NCI-H2081 treated with DMSO at 0.1 percent for 48 hours (cell line): Measurements from ENCODE around the gene VTI1B.

Source experiments
- DNase-seq: peaks from one replicate; lab custom pipeline; 2025; lab: John Stamatoyannopoulos, UW

Gene VTI1B

GRCh38 chr14:67675219-67675582, 769 bp upstream of the VTI1B start:
- DNase-seq, result no peak

GRCh38 chr14:67674139-67674479, 323 bp downstream of the VTI1B start:
- DNase-seq, result no peak

- DNase-seq, result no peak
Measured at GRCh38 chr14:67673451-67673850, 981 bp downstream of the VTI1B start.

GRCh38 chr14:67668559-67668958, 5.9 kb downstream of the VTI1B start:
- DNase-seq, result no peak

- peak; percentile 7 for DNase-seq
Measured at GRCh38 chr14:67666750-67667449, 7.5 kb downstream of the VTI1B start.

- DNase-seq, result no peak
Measured at GRCh38 chr14:67665868-67666267, 8.6 kb downstream of the VTI1B start.

- no peak for DNase-seq
Measured at GRCh38 chr14:67663633-67664032, 10.8 kb downstream of the VTI1B start.

- no peak for DNase-seq
Measured at GRCh38 chr14:67653651-67654280, 20.7 kb downstream of the VTI1B start.

- DNase-seq, result no peak
Measured at GRCh38 chr14:67652189-67652588, 22.2 kb downstream of the VTI1B start.

GRCh38 chr14:67650694-67651093, 23.7 kb downstream of the VTI1B start:
- DNase-seq, result no peak

GRCh38 chr14:67650151-67650550, 24.3 kb downstream of the VTI1B start:
- no peak for DNase-seq

GRCh38 chr14:67646131-67646530, 28.3 kb downstream of the VTI1B start:
- DNase-seq, result no peak

GRCh38 chr14:67645414-67645813, 29.0 kb downstream of the VTI1B start:
- no peak for DNase-seq

GRCh38 chr14:67644428-67644827, 30.0 kb downstream of the VTI1B start:
- DNase-seq, result no peak

- DNase-seq, result no peak
Measured at GRCh38 chr14:67643713-67644112, 30.7 kb downstream of the VTI1B start.

- DNase-seq, result no peak
Measured at GRCh38 chr14:67641902-67642749, 32.3 kb downstream of the VTI1B start.

- no peak for DNase-seq
Measured at GRCh38 chr14:67641480-67641879, 33.0 kb downstream of the VTI1B start.

GRCh38 chr14:67638642-67639041, 35.8 kb downstream of the VTI1B start:
- DNase-seq, result no peak

GRCh38 chr14:67636361-67636919, 38.0 kb downstream of the VTI1B start:
- DNase-seq, result no peak

- no peak for DNase-seq
Measured at GRCh38 chr14:67633451-67634147, 40.8 kb downstream of the VTI1B start.

GRCh38 chr14:67630938-67631337, 43.5 kb downstream of the VTI1B start:
- DNase-seq, result no peak

- no peak for DNase-seq
Measured at GRCh38 chr14:67630186-67630585, 44.2 kb downstream of the VTI1B start.
